Activated CD4-positive, alpha-beta T cell treated with anti-CD3 and anti-CD28 coated beads, Interleukin-2, amount 10 ng/mL, durations not matched to agents 24 days and 14 days (primary cell): ENCODE results near the gene ARHGAP6. TPM values are rescaled to one million over a fixed set of nuclear protein-coding genes. Genes with fewer than 3 reads are reported as not detected.
"Not testable (repeated sequence)": the region's sequence is repeated elsewhere in the genome, so short reads cannot be mapped to it uniquely, and the experiment has no call there.

Experiments used
- DNase-seq: peaks from one replicate; pipeline ENCODE4 v3.0.0; 2022
- H3K27ac Mint-ChIP-seq: one replicate; pipeline ENCODE4 v1.8.0; 2022; ENCODE audit warnings: mild to moderate bottlenecking, mixed read lengths
- H3K27me3 Mint-ChIP-seq: one replicate; pipeline ENCODE4 v1.8.0; 2022; ENCODE audit warnings: mixed read lengths
- H3K36me3 Mint-ChIP-seq: one replicate; pipeline ENCODE4 v1.8.0; 2022; ENCODE audit warnings: low read depth, mild to moderate bottlenecking, mixed read lengths
- H3K4me1 Mint-ChIP-seq: one replicate; pipeline ENCODE4 v1.8.0; 2021; ENCODE audit warnings: mixed read lengths
- H3K4me3 Mint-ChIP-seq: one replicate; pipeline ENCODE4 v1.8.0; 2022; ENCODE audit warnings: mild to moderate bottlenecking, moderate library complexity, mixed read lengths
- H3K9me3 Mint-ChIP-seq: one replicate; pipeline ENCODE4 v1.8.0; 2021; ENCODE audit warnings: mixed read lengths
- intact Hi-C: fragments of 100-400 bp; cut with micrococcal nuclease; formaldehyde crosslinking; loops from one replicate; pipeline ENCODE4 v1.15.1; 2023
- total RNA-seq: library from RNA; stranded (reverse); gene quantifications from 2 replicates; pipeline ENCODE4 v1.2.3, GENCODE V29; 2022

ARHGAP6 gene
- total RNA-seq, 1 donor from 2014 or later, result not detected

DNA sequence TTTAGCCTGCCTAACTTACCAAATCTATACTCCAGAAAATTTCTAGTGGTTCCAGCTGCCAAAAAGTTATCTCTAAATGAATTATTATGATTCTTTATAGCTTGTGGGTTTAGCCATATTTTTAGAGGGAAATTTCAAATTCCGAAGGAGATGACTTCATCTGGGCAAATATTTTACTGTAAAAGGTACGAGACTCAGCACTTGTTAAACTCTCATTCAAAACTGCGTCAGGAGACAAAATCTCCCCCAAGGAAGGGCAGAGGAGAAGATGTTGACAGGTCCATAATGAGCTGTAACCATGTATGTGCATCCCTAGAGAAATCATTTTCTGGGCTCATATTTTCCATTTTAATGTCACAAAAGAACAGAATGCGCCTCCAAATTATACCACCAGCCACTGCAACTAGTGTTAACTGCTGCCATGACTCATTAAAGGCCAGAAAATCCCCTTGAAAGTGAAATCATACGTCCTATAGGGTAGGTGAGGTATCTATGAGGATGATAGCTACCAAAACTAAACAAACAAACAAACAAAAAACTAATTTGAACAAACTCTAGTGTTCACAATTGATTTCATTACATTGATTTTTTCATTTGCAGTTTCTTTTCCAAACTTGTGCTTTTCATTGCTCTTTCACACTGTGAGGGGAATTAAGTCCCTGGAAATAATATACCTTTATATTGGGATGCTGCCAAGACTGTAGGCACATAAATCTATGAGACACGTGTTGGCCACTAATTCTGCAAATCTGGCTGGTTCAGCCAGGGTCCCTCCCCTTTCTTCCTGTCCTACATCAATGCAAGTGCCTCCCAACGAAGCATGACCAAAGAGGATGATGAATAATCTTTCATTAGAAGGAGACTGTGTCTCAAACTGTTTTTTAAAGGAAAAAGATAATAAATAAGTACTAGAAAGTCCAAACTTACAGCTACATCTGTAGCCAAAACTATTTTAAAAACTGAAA lies 85.8 kb downstream of the ARHGAP6 start:
- no peak overlapping the region for H3K4me3 Mint-ChIP-seq
- intact Hi-C loops, result no loop called here
- DNase-seq, result no peak
- H3K27ac Mint-ChIP-seq, result no peak overlapping the region
- no peaks in the 10 kb centered on the region for H3K36me3 Mint-ChIP-seq
- H3K4me1 Mint-ChIP-seq, result no peaks in the 10 kb centered on the region
- H3K27me3 Mint-ChIP-seq, result no peaks in the 10 kb centered on the region
- H3K9me3 Mint-ChIP-seq, result no peaks in the 10 kb centered on the region

DNA sequence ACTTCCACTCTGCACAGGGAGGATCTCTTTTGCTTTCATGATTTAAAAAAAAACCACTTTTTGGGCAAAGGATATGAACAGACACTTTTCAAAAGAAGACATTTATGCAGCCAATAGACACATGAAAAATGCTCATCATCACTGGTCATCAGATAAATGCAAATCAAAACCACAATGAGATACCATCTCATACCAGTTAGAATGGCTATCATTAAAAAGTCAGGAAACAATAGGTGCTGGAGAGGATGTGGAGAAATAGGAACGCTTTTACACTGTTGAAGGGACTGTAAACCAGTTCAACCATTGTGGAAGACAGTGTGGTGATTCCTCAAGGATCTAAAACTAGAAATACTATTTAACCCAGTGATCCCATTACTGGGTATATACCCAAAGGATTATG lies 87.4 kb downstream of the ARHGAP6 start:
- H3K4me3 Mint-ChIP-seq, intact Hi-C loops, H3K4me1 Mint-ChIP-seq, H3K36me3 Mint-ChIP-seq, H3K27ac Mint-ChIP-seq, DNase-seq, H3K27me3 Mint-ChIP-seq, H3K9me3 Mint-ChIP-seq: not testable (repeated sequence)

DNA sequence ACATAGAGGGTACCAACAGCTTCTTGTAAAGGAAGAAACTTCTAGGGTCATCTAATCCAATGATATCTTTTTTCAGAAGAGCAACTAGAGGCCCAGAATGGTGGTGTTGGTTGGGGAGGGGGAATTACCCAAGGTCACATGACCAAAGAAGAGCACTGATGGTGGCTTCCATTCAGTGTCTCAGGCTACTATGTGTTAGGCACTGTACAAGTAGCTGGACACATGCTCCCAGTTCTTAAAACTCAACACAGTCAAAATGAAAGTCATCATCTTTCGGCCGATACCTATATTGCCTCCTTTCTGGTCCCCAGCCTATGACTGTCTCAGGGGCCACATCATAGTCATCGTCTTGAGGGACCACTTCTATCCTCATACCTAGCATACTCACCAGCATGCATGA lies 88.1 kb downstream of the ARHGAP6 start:
- Mint-ChIP-seq H3K9me3 (no peaks in the 10 kb centered on the region), H3K27me3 (no peaks in the 10 kb centered on the region), H3K4me1 (no peaks in the 10 kb centered on the region), H3K36me3 (no peaks in the 10 kb centered on the region), H3K4me3 (no peak overlapping the region), H3K27ac (no peak overlapping the region)
- intact Hi-C loops, result no loop called here
- DNase-seq, result no peak

DNA sequence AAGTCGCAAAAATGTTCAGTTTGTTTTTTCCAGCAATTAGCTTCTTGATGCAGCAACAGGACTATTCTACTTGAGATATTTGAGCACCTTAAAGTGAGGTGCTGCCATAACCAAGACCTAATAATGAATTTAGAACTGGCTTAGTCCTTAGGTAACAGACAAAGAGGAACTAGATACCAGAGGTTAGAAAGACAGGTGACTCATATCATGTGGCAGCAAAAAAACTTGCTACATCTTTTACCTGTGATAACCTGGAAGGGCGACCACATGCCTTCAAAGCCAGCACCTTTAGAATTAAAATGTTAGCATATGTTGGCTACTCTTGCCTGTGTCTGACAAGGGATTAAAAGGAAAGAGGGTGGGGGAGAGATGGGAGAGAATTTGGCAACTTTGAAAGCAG lies 90.4 kb downstream of the ARHGAP6 start:
- H3K27ac Mint-ChIP-seq, result no peak overlapping the region
- no peaks in the 10 kb centered on the region for H3K36me3 Mint-ChIP-seq
- no peaks in the 10 kb centered on the region for H3K9me3 Mint-ChIP-seq
- DNase-seq, result no peak
- no peak overlapping the region for H3K4me3 Mint-ChIP-seq
- intact Hi-C loops, result no loop called here
- no peaks in the 10 kb centered on the region for H3K4me1 Mint-ChIP-seq
- no peaks in the 10 kb centered on the region for H3K27me3 Mint-ChIP-seq

DNA sequence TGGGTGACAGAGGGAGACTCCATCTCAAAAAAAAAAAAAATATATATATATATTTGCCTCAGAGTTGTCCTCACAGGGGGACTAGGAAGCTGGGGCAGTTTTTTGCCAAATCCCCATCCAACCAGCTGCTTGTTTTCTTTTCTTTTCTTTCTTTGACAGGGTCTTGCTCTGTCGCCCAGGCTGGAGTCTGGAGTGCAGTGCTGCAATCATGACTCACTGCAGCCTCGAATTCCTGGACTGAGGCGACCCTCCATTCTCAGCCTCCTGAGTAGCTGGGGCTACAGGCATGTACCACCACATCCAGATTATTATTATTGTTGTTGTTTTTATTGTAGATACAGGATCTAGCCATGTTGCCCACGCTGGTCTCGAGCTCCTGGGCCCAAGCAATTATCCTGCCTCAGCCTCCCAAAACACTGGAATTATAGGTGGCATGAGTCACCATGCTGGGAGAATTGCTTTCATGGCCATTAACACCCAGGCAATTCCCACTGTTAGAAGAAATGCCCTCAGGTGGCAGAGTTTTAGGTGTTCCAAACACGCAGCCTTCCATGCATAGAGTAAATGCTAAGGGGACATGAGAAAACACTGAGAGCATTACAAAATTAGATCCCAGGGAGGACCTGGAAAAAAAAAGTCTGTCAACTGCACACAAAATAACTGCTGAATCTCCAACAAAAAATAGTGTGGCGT lies 98.0 kb downstream of the ARHGAP6 start:
- no peak for DNase-seq
- Mint-ChIP-seq H3K9me3 (no peaks in the 10 kb centered on the region), H3K27me3 (no peaks in the 10 kb centered on the region), H3K4me1 (no peaks in the 10 kb centered on the region), H3K36me3 (no peaks in the 10 kb centered on the region), H3K4me3 (no peak overlapping the region), H3K27ac (no peak overlapping the region)
- intact Hi-C loops, result no loop called here

DNA sequence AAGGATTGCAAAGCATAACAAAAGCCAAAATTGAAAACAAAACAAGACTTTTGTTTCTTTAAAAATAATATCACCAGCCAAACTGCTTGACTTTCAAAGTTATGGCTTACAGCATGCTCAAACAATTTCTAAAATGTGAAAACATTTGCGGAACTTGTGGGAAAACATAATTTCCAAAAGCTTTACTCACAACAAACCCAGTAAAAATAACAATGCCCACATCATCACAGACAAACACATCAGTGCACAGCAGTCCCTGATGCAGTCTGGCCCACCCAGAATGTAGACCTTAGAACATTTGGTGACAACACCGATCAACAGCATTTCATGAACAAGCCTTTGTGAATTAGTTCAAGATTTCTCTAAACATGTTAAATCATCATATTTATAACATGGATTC lies 98.9 kb downstream of the ARHGAP6 start:
- Mint-ChIP-seq H3K36me3 (no peaks in the 10 kb centered on the region), H3K27me3 (no peaks in the 10 kb centered on the region), H3K9me3 (no peaks in the 10 kb centered on the region), H3K27ac (no peak overlapping the region), H3K4me1 (no peaks in the 10 kb centered on the region), H3K4me3 (no peak overlapping the region)
- no peak for DNase-seq
- intact Hi-C loops, result no loop called here

DNA sequence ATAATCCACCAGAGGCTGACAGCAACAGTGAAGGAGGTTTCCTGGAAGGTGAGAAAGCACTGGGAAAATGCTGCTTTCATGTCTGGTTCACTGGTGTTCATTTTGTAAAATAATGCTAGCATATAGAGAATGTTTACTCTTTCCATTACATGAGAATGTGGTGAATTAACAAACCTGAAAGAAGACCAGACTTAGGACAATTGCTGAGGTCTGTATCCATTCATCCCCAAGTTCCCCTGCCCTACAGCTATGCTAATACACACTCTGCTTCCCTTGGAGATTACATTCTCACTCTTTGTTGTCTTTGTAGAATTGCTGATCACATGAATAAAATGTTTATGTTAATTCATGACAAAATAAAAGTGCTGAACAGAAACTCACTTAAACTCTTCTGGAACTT lies 99.5 kb downstream of the ARHGAP6 start:
- Mint-ChIP-seq H3K36me3 (no peaks in the 10 kb centered on the region), H3K27me3 (no peaks in the 10 kb centered on the region), H3K4me3 (no peak overlapping the region), H3K9me3 (no peaks in the 10 kb centered on the region), H3K4me1 (no peaks in the 10 kb centered on the region), H3K27ac (no peak overlapping the region)
- intact Hi-C loops, result no loop called here
- DNase-seq, result no peak

DNA sequence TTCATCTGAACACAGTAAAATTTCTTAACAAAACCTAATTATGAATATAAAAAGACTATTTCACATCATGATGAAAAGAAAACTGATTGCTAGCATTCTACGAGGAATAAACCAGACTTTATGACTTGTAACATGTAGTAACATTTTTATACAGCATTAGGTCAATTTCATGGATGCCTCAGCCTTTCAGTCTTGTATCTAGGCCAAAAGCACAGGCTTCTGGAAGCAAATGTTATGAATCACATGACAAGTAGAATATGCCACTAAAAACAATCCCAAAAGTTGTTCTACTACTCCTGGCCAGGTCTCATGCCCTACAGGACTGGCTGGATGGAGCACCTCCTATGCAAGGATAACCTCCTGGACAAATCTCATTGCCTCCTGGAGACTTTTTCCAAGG lies 101.2 kb downstream of the ARHGAP6 start:
- DNase-seq, result no peak
- no peaks in the 10 kb centered on the region for H3K4me1 Mint-ChIP-seq
- H3K27ac Mint-ChIP-seq, result no peak overlapping the region
- H3K36me3 Mint-ChIP-seq, result no peaks in the 10 kb centered on the region
- no peaks in the 10 kb centered on the region for H3K27me3 Mint-ChIP-seq
- no peak overlapping the region for H3K4me3 Mint-ChIP-seq
- intact Hi-C loops, result no loop called here
- H3K9me3 Mint-ChIP-seq, result no peaks in the 10 kb centered on the region

DNA sequence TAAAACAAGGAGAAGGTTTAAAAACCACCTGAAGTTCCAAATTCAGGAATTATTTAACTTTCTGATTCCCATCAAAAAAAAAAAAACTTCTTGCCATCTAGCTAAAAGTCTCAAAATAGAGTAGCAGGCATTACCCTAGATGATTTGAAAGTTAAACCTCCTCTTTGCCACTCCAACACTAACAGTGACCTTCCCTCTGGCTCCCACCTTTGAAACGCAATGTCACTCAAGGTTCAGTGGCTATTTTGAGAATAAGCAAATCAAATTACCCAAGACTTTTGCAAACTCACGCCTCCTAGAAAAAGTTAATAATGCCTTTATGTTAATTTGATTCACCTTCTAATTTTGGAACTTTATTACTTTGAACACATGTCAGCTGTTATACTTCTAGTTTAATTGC lies 103.2 kb downstream of the ARHGAP6 start:
- H3K9me3 Mint-ChIP-seq, result no peaks in the 10 kb centered on the region
- no peaks in the 10 kb centered on the region for H3K27me3 Mint-ChIP-seq
- intact Hi-C loops, result no loop called here
- no peak overlapping the region for H3K27ac Mint-ChIP-seq
- H3K4me1 Mint-ChIP-seq, result no peaks in the 10 kb centered on the region
- no peak for DNase-seq
- H3K4me3 Mint-ChIP-seq, result no peak overlapping the region
- H3K36me3 Mint-ChIP-seq, result no peaks in the 10 kb centered on the region

DNA sequence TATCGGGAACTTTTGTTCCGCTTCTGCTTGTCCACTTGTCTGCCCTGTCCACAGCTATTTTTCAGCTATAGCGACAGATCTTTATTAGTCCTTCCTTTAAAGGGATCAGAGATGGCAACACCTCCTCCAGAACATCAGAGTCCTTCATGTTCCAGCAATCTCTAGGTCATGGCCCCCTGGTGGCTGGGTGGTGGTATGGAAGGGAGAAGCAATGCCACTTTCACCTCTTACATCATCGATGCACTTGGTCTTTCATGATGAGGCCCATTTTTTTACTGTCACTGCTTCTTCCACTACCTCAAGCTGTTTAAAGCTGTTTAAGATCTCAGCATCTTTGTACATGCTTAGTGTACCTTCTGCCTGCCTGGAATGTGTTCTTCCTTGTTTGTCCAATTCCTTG lies 106.7 kb downstream of the ARHGAP6 start:
- Mint-ChIP-seq H3K9me3 (no peaks in the 10 kb centered on the region), H3K4me3 (no peak overlapping the region), H3K36me3 (no peaks in the 10 kb centered on the region), H3K27me3 (peaks cover 2% of the 10 kb centered on the region), H3K27ac (no peak overlapping the region), H3K4me1 (no peaks in the 10 kb centered on the region)
- intact Hi-C loops, result no loop called here
- peak; percentile 73 for DNase-seq

DNA sequence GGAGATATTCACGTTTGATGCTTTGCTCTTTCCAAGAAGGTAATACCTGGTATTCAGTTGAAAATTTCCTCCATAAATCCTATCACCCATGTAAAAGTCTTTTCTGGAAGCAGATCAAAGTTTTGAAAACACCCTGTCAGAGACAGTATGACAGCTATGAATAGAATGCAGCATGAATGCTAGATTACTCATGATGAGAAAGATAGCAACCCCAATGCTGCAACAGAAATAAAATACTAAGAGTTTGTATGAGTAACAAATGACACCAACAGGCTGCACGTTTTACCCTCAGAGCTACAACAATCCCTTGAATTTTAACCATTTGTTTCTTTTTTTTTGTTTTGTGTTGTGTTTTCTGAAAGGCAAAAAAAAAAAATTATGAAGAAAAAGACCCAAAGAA lies 108.6 kb downstream of the ARHGAP6 start:
- H3K27ac Mint-ChIP-seq, result no peak overlapping the region
- H3K27me3 Mint-ChIP-seq, result peaks cover 2% of the 10 kb centered on the region
- no peaks in the 10 kb centered on the region for H3K4me1 Mint-ChIP-seq
- DNase-seq, result no peak
- no peaks in the 10 kb centered on the region for H3K9me3 Mint-ChIP-seq
- no peaks in the 10 kb centered on the region for H3K36me3 Mint-ChIP-seq
- H3K4me3 Mint-ChIP-seq, result no peak overlapping the region
- intact Hi-C loops, result no loop called here

DNA sequence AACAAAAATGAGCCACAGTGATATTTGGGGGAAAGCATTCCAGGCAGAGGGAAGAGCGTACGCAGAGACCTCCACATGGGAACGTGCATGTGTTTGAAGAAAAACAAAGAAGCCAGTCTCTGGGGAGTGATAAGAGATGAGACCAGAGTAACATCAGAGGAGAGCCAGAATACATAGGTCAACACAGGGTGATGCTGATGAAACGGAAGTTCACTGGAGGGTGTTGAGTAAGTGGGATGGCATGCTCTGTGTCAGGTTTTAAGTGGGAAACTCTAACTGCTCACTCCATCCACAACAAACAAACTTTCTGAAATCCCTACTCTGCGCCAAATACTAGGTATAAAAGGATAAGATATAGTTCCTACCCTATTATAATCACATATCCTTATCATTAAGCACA lies 110.0 kb downstream of the ARHGAP6 start:
- Mint-ChIP-seq H3K36me3 (no peaks in the 10 kb centered on the region), H3K27ac (no peak overlapping the region), H3K27me3 (peaks cover 3% of the 10 kb centered on the region), H3K9me3 (no peaks in the 10 kb centered on the region), H3K4me3 (no peak overlapping the region), H3K4me1 (no peaks in the 10 kb centered on the region)
- intact Hi-C loops, result no loop called here
- DNase-seq, result no peak

DNA sequence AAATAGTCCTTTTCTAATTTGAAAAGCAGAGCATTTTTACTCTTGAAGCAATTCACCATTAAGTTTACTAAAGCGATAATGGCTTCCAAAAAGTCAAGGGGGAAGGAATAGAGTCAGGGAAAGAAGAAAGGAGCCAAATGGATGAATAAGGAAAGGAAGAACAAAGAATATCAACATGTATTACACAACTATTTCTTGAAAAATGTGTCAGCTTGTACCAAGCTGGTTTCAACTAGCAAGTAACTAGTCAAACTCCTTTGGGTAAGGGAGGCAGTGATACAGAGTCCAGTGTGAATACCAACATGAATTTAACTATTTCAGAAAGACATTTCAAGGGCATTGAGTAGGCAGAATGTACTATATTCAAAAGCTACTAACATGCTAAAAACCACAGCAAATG lies 112.1 kb downstream of the ARHGAP6 start:
- H3K27me3 Mint-ChIP-seq, result peaks cover 7% of the 10 kb centered on the region
- no peak overlapping the region for H3K27ac Mint-ChIP-seq
- H3K9me3 Mint-ChIP-seq, result no peaks in the 10 kb centered on the region
- no peaks in the 10 kb centered on the region for H3K36me3 Mint-ChIP-seq
- no peak for DNase-seq
- H3K4me1 Mint-ChIP-seq, result no peaks in the 10 kb centered on the region
- intact Hi-C loops, result no loop called here
- H3K4me3 Mint-ChIP-seq, result no peak overlapping the region

DNA sequence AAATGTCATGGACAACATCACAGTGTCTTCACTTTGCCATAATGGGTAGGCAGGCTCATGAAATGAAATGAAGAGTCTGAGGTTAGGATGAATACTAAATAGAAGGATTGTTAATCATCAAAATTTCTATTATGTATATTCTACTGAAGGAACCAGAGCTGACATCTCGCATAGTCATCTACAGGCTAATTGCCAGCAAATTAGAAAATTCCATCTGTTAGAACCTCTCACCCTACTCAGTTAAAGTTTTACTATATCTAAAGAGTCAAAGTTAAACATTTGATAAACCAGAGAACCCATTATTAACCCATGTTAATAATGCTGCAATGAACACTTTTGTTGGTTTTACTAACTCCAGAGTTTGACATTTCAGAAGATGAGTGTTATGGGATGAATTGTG lies 114.6 kb downstream of the ARHGAP6 start:
- no peaks in the 10 kb centered on the region for H3K36me3 Mint-ChIP-seq
- no peak for DNase-seq
- no peaks in the 10 kb centered on the region for H3K9me3 Mint-ChIP-seq
- H3K4me1 Mint-ChIP-seq, result no peaks in the 10 kb centered on the region
- intact Hi-C loops, result no loop called here
- H3K27ac Mint-ChIP-seq, result no peak overlapping the region
- peaks cover 10% of the 10 kb centered on the region for H3K27me3 Mint-ChIP-seq
- H3K4me3 Mint-ChIP-seq, result no peak overlapping the region
